ENCODE results near the gene HSD17B3.

- TF ChIP-seq TEAD3 (CRISPR knock-in tag; optimal IDR thresholded peaks at IDR 0.05; ENCODE audit: borderline replicate concordance): no peak
- TF ChIP-seq STAG1 (CRISPR knock-in tag; IDR thresholded peaks at IDR 0.05): no peak
- TF ChIP-seq ATF6 (CRISPR knock-in tag; conservative IDR thresholded peaks at IDR 0.05): no peak
- TF ChIP-seq ZKSCAN5 (CRISPR knock-in tag; IDR thresholded peaks at IDR 0.05): no peak
- TF ChIP-seq, protein P1, sequence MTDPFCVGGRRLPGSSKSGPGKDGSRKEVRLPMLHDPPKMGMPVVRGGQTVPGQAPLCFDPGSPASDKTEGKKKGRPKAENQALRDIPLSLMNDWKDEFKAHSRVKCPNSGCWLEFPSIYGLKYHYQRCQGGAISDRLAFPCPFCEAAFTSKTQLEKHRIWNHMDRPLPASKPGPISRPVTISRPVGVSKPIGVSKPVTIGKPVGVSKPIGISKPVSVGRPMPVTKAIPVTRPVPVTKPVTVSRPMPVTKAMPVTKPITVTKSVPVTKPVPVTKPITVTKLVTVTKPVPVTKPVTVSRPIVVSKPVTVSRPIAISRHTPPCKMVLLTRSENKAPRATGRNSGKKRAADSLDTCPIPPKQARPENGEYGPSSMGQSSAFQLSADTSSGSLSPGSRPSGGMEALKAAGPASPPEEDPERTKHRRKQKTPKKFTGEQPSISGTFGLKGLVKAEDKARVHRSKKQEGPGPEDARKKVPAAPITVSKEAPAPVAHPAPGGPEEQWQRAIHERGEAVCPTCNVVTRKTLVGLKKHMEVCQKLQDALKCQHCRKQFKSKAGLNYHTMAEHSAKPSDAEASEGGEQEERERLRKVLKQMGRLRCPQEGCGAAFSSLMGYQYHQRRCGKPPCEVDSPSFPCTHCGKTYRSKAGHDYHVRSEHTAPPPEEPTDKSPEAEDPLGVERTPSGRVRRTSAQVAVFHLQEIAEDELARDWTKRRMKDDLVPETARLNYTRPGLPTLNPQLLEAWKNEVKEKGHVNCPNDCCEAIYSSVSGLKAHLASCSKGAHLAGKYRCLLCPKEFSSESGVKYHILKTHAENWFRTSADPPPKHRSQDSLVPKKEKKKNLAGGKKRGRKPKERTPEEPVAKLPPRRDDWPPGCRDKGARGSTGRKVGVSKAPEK (CRISPR knock-in tag; IDR thresholded peaks at IDR 0.05; ENCODE audit: borderline replicate concordance): no peak
- TF ChIP-seq BRD4 (CRISPR knock-in tag; IDR thresholded peaks at IDR 0.05): no peak
- TF ChIP-seq, protein P2, sequence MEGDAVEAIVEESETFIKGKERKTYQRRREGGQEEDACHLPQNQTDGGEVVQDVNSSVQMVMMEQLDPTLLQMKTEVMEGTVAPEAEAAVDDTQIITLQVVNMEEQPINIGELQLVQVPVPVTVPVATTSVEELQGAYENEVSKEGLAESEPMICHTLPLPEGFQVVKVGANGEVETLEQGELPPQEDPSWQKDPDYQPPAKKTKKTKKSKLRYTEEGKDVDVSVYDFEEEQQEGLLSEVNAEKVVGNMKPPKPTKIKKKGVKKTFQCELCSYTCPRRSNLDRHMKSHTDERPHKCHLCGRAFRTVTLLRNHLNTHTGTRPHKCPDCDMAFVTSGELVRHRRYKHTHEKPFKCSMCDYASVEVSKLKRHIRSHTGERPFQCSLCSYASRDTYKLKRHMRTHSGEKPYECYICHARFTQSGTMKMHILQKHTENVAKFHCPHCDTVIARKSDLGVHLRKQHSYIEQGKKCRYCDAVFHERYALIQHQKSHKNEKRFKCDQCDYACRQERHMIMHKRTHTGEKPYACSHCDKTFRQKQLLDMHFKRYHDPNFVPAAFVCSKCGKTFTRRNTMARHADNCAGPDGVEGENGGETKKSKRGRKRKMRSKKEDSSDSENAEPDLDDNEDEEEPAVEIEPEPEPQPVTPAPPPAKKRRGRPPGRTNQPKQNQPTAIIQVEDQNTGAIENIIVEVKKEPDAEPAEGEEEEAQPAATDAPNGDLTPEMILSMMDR (CRISPR knock-in tag; IDR thresholded peaks at IDR 0.05): no peak
- no peak for TF ChIP-seq ZSCAN29 (CRISPR knock-in tag; conservative IDR thresholded peaks at IDR 0.05)
- TF ChIP-seq POLR2AphosphoS5 (IDR thresholded peaks at IDR 0.05; ENCODE audit: low read depth, low read length): 0 out of 2 replicates have a peak, but pooled peaks have one; percentile 22
- TF ChIP-seq, protein P3, sequence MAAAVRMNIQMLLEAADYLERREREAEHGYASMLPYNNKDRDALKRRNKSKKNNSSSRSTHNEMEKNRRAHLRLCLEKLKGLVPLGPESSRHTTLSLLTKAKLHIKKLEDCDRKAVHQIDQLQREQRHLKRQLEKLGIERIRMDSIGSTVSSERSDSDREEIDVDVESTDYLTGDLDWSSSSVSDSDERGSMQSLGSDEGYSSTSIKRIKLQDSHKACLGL (CRISPR knock-in tag; IDR thresholded peaks at IDR 0.05): no peak
- TF ChIP-seq ERF (CRISPR knock-in tag; IDR thresholded peaks at IDR 0.05): no peak
- TF ChIP-seq, protein P4, sequence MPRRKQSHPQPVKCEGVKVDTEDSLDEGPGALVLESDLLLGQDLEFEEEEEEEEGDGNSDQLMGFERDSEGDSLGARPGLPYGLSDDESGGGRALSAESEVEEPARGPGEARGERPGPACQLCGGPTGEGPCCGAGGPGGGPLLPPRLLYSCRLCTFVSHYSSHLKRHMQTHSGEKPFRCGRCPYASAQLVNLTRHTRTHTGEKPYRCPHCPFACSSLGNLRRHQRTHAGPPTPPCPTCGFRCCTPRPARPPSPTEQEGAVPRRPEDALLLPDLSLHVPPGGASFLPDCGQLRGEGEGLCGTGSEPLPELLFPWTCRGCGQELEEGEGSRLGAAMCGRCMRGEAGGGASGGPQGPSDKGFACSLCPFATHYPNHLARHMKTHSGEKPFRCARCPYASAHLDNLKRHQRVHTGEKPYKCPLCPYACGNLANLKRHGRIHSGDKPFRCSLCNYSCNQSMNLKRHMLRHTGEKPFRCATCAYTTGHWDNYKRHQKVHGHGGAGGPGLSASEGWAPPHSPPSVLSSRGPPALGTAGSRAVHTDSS (CRISPR knock-in tag; conservative IDR thresholded peaks at IDR 0.05): no peak
- TF ChIP-seq SP2 (CRISPR knock-in tag; IDR thresholded peaks at IDR 0.05): no peak
Measured at GRCh38 chr9:96318921-96319565, 17.1 kb upstream of the HSD17B3 start.

All from HepG2 (cell line).